ENCODE measurements around the gene LY9.
A peak's percentile ranks its signal among the peaks of the same experiment; 100 is the strongest.
"Not testable (repeated sequence)": the region's sequence is repeated elsewhere in the genome, so short reads cannot be mapped to it uniquely, and the experiment has no call there.

Gene LY9

GRCh38 chr1:160866001-160866694 is 70.2 kb downstream of the LY9 start:
- no peak for DNase-seq (ENCODE audit: low spot score)
- no peak for TF ChIP-seq CTCF (IDR thresholded peaks at IDR 0.05; ENCODE audit: extremely low read depth, missing control alignments)

GRCh38 chr1:160866695-160867260 is 70.8 kb downstream of the LY9 start:
- DNase-seq (ENCODE audit: low spot score): no peak
- TF ChIP-seq CTCF (IDR thresholded peaks at IDR 0.05; ENCODE audit: extremely low read depth, missing control alignments): no peak

- not testable (repeated sequence) for DNase-seq (ENCODE audit: low spot score)
Observed at GRCh38 chr1:160867651-160868050, 71.7 kb downstream of the LY9 start.

GRCh38 chr1:160868141-160868540 is 72.2 kb downstream of the LY9 start:
- no peak for TF ChIP-seq CTCF (IDR thresholded peaks at IDR 0.05; ENCODE audit: extremely low read depth, missing control alignments)
- no peak for DNase-seq (ENCODE audit: low spot score)

- TF ChIP-seq CTCF (IDR thresholded peaks at IDR 0.05; ENCODE audit: extremely low read depth, missing control alignments): no peak
- no peak for DNase-seq (ENCODE audit: low spot score)
Observed at GRCh38 chr1:160874935-160875334, 79.0 kb downstream of the LY9 start.

GRCh38 chr1:160875591-160875990 is 79.6 kb downstream of the LY9 start:
- not testable (repeated sequence) for DNase-seq (ENCODE audit: low spot score)

GRCh38 chr1:160876311-160876710 is 80.3 kb downstream of the LY9 start:
- no peak for DNase-seq (ENCODE audit: low spot score)
- TF ChIP-seq CTCF (IDR thresholded peaks at IDR 0.05; ENCODE audit: extremely low read depth, missing control alignments): no peak

GRCh38 chr1:160877221-160877620 is 81.2 kb downstream of the LY9 start:
- peak; percentile 45 for DNase-seq (ENCODE audit: low spot score)

More at GRCh38 chr1:160877221-160877620, 81.2 kb downstream of the LY9 start:
- TF ChIP-seq CTCF (IDR thresholded peaks at IDR 0.05; ENCODE audit: extremely low read depth, missing control alignments): peak; percentile 17

Data from GM20000 (cell line).